Right renal pelvis (tissue), 4 donors: ENCODE results near the gene DDX42. TPM values are rescaled to one million over a fixed set of nuclear protein-coding genes. Genes with fewer than 3 reads are reported as not detected.
A peak's percentile ranks its signal among the peaks of the same experiment; 100 is the strongest.
"Not testable (repeated sequence)": the region's sequence is repeated elsewhere in the genome, so short reads cannot be mapped to it uniquely, and the experiment has no call there.

Experiments used
- DNase-seq, 4 donors: peaks; one replicate each; pipeline ENCODE4 v3.0.0-alpha.2; 2013; ENCODE audit warnings: low read depth in 4 of 4, low spot score in 3 of 4, missing footprints in 1 of 4
- polyA plus RNA-seq, 4 donors: library from polyadenylated mRNA; unstranded; fragments of 120-200 nt; gene quantifications; one replicate each; pipeline ENCODE4 v1.2.1, GENCODE V29; 2013; ENCODE audit not compliant: insufficient read length in 4 of 4

DDX42 gene
- polyA plus RNA-seq, 4 donors: 141 to 199 (median 177) TPM

DNA sequence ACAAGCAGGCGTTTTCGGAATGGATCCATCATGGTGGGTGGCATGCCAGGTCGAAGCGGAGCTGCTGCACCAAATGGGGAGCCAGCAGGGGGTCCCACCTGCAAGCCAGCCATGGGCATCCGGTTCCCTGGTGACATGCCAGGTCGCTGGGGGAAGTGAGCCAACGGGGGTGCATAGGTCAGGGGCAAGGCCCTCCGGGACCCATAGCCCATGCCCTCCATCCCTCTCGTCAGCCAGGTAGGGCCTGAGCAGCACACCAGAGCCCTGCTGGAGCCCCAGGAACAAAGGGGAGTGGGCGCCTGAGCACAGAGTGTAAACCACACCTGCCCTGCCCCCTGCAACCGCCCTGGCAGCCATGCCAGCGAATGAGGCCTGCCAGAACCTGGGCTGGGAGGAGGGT lies 63.5 kb downstream of the DDX42 start:
- DNase-seq: no peak

GRCh38 chr17:63837962-63838600 lies 64.1 kb downstream of the DDX42 start:
- DNase-seq: no peak

DNA sequence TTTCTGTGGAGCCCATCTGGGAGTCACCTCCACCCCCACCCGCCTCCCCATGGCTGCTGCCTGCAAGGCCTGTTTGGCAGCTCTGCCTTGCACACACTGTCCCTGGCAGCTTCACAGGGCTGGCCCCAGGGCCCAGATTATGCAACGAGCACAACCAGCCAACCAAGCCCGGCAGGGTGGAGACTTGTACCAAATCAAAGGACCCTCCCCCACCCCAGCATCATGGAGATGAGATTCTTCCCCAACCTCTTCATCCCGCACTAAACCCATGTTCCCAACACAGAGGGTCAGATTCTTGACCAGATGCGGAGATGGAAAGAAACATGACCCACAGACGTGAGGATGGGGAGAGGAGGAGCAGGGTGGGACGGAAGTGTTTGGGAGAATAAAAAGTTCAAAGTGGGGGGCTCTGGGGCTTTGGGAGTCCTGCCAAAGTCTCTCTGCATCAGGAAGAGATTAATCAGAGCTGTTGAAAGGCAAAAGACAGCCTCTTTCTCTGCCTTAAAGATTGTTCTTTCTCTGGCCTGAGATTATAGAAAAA lies 64.7 kb downstream of the DDX42 start:
- DNase-seq: peak in 1 of 4 donors; percentile 35

DNA sequence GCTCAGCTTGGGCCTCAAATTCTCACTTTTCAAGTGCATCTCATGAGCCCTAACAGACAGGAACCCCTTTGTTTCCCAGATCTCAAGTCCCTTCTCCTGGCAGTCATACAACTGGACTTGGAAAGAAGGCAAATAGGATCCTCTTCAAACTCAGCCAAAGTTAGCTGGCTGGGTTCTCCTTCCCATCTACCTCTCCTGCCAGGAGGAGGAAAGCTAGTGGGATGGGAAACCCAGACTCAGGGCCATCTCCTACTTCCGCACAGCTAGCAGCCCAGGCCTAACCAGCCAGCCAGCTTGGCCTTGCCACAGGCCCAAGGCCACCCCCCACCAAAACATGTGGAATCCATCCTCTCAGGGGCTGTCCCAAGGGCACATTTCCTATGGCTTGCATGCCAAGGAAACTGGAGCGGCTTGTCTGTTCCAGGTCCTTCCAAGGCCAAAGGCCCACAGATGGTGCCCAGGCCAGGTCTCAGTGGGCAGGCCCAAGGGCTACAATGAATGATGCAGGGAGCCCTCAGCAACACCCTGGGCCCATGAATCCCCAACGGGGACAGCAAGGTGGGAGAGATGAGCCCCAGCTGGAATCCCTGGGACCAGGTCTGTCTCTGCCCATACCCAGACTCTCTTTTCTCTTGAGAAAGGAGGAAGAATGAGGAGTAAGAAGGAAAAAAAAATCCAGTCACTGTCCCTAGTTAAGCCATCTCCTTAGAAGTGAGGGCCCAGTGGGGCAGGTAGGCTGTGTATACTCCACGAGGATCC lies 66.8 kb downstream of the DDX42 start:
- DNase-seq: no peak

DNA sequence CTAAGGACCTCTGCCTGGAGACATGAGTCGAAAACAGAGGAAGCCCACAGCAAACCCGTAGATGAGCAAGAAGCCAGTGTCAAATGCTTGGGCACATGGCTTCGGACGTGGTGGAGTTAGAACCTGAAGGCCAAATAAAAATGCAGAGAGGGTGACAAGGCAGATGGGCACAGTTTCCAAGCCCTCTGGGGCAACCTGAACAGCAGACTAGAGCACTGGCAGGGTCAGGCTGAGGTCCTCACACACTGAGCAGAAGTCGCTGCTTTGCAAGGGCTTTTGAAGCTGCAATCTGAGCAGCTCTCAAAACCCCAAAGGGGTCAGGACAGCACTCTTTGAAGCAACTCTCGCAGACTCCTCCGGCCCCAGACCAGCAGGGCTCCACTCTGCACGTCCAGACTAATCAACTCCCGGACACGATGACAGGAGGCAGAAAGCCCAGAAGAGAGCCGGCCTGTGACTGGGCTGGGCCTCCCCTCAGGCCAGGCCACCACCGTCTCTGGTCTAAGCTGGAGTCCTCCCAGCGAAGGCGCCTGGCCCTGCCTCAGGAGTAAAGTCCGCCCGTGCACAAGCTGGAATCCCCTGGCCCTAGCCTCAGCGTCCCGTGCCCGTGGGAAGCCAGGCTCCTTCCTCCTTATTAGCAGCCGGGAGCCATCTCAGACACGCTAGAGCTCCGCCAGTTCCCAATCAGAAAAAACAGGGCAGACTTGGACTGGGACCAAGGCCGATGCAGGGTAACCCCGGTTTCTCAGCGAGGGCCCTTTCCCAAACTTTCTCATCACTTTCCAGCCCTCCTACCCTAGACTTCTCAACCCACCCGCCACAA lies 67.6 kb downstream of the DDX42 start:
- peak in 1 of 4 donors; percentile 16 for DNase-seq

GRCh38 chr17:63842173-63842539 lies 68.2 kb downstream of the DDX42 start:
- DNase-seq: no peak

DNA sequence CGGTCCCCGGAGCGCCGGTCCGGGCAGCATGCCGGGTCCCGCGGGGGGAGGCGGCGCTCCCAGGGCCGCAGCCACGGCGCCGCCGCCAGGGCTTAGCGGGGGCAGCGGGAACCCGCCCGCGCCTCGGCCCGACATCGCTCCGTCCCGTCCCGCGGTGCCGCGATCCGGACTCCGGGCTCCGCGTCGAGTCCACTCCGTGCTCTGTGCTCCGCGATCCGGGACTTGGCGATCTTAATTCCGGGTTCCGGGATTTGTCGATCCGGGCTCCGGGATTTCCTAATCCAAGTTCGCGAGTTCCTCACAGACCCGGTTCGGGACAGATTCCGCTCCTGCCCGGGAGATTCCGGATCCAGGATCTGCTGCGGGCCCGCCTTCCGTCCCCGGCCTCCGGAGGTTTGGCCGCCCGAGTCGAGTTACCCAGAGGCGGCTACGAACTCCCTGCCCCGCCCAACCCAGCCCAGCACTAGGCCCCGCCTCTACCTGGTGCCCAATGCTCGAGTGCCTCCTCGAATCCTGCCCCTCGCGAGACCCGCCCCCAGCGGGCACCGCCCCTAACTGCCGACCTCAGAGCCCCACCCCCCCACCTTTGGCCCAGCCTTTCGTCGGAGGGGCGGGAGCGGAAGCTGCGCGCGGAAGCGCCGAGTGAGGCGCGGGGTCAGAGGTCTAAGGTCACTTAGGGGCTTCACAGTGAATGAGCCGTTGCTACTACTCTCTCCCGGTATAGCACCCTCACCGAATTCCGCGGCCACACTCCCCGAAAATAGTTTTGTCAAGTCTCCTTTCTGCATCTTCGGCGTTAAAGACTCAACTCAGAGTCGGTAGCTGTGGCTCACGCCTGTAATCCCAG lies 68.8 kb downstream of the DDX42 start, which contains the start of gene SMARCD2:
TSS of gene SMARCD2 (minus strand) at position 146 of the 847 bp plus-strand sequence. CDS start at position 135, 11 bp downstream.
- DNase-seq: peak; percentile 94 to 98 (median 97)

- DNase-seq: peak in 1 of 4 donors; percentile 16
These were observed 69.5 kb downstream of the DDX42 start for GRCh38 chr17:63843387-63843888.

DNA sequence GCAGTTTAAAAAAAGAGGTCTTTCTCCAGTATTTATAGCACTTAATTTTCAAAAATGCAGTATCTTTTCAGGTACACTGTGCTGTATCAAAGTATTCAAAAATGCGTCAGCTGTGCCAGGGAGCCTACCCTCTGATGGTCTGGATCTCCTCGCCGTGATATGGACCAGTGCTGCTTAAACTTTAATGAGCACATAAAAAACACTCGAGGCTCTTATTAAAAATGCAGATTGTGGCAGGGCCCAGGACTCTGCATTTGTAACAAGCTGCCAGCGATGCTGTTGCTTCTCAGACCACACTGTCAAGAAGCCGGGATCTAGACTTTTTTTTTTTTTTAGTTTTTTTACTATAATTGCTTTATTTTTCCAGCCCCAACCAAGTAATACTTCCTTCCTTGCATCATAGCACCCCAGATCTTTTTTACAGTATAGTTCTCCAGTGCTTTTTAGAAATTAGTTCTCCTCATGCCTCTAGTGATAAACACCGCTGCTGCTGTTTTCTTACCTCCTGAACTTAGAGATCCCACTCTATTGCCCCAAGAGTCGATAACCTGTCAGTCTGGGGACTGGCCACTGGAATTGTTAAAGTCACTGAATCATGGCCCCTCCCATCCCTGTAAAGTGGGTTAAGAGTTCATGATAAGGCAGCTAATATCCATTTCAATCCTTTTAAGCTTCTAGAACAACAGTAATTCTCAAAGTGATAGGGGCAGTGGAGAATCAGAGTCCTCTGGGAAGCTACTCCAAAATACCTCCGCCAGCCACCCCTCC lies 70.1 kb downstream of the DDX42 start:
- DNase-seq: no peak

DNA sequence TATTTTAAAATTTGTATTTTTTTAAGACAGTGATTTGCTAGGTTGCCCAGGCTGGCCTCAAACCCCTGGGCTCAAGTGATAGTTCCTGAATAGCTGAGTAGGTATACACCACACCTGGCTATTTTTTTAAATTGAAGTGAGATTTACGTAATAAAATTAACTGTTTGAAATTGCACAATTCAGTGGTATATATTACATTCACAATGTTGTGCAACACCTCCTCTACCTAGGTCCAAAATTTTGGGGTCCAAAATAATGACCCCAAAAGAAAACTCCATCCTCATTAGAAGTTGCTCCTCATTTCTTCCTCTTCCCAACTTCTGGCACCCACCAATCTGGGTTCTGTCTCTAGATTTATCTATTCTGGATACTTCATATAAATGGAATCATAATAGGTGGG lies 71.5 kb downstream of the DDX42 start:
- DNase-seq: no peak

- no peak for DNase-seq
These were observed 73.7 kb downstream of the DDX42 start for GRCh38 chr17:63847525-63848249.

DNA sequence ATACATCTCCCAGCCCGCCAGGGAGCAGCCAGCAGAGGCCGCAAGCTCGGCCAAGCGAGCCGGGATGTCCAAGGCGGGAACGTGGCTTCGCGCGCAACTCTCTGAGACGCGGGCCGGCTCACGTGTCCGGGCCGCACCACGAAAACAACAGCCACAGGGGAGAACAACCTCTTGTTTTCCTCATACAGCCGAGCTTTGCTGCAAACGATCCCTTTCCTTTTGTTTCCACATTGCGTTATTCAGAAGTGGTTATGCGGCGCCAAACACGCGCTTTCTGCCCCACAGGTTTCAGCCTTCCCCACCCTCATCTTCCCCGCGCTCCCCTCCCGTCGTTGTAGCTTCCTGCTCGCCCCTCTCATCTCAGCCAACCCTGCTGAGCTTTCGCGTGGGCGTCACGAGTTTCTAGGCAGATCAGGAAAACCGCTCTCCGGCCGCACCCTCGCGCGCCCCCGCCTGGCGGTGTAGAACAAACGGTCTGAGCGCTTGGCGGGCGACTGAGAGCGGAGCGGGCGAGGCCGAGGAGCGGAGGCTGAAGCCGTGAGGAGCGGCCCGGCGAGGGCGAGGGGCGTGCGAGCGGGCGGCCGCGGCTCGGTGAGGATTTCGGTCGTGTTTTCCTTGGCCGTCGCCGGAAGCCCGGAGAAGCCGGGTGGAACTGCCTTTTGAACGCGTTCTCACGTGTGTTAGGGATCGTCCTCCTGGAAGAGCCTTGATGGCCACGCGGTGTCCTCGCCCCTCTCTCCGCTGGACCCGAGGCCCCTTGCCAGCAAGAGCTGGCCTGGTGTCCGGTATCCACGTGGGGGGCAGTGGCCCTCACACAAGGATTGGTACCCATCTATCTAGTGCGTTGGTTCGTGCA lies 75.1 kb downstream of the DDX42 start:
- peak in 3 of 4 donors; percentile 64 to 81 (median 75) for DNase-seq

DNA sequence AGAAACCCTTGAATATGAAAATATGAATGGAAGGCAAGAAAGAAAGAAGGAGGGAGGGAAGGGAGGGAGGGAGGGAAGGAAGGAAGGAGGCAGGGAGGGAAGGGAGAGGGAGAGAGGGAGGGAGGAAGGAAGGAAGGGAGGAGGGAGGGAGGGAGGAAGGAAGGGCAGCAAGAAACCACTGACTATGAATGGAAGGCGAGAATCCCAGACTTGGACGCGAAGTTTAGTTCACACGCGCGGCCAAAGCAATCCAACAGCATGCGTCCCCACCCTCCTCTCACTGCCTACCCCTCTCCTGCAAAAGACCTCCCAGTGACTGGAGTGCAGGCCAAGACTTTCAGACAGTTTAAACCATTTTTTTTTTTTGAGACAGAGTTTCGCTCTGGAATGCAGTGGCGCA lies 76.4 kb downstream of the DDX42 start:
- DNase-seq: no peak

- no peak for DNase-seq
These were observed 79.3 kb downstream of the DDX42 start for GRCh38 chr17:63853260-63853659.

DNA sequence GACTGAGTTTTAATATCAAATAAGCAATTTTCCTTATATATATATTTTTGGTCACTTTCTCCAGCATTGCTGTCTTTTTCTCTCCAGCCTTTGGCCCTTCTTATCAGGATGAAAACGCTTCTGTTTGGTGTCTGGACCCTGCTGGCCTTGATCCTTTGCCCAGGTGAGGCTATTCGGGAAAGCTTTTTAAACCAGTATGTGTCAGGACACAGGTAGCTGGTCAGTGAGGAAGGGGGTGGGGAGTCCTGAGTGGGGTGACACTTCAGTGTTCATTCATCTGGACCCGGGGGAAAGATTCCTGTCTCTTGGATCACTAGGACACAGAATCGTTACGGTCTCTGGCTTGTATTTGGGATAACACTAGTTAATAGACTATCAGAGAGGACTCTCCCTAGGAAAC lies 80.7 kb downstream of the DDX42 start:
- DNase-seq: no peak

- no peak for DNase-seq
These were observed 81.2 kb downstream of the DDX42 start for GRCh38 chr17:63855185-63855584.

DNA sequence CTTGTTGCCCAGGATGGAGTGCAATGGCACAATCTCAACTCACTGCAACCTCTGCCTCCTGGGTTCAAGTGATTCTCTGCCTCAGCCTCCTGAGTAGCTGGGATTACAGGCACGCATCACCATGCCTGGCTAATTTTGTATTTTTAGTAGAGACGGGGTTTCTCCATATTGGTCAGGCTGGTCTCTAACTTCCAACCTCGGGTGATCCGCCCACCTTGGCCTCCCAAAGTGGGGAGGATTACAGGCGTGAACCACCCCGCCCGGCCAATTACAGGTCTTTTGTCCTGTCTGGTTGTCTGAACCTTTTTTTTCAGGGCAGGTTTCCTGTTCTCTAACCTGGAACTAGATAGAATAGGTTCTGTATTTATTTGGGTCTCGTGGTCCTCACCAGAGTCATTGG lies 82.5 kb downstream of the DDX42 start:
- not testable (repeated sequence) for DNase-seq

GRCh38 chr17:63859257-63859656 lies 85.3 kb downstream of the DDX42 start:
- no peak for DNase-seq
